HEK293 (cell line): ENCODE data around the gene STBD1.

Experiments used
- CTCF ChIA-PET: fragments of 350-600 bp; formaldehyde crosslinking; extraction: SDS; loops from one replicate; lab custom pipeline; 2021; ENCODE audit warnings: antibody characterized with exemption; lab: Yijun Ruan, JAX
- POLR2A ChIA-PET: fragments of 300-600 bp; formaldehyde crosslinking; extraction: SDS; loops from one replicate; lab custom pipeline; 2020; ENCODE audit warnings: antibody characterized with exemption, inconsistent platforms; lab: Yijun Ruan, JAX
- H3K27ac ChIP-seq: fragments of 200-500 bp; sonication (Bioruptor generic); 2 replicates; pipeline ENCODE4 v1.5.1; 2014; ENCODE audit warnings: low read depth, low read length, control low read depth, inconsistent platforms; ENCODE audit errors: extremely low read depth
- H3K36me3 ChIP-seq, 2 experiments: fragments of 200-500 bp in 1 of 2; sonication (Bioruptor generic) in 1 of 2; 1 replicate in 1 of 2; 2 replicates in 1 of 2; pipeline ENCODE4 v1.5.1; 2014 to 2017; ENCODE audit warnings: inconsistent platforms in 2 of 2, low read length in 2 of 2; ENCODE audit not compliant: control insufficient read depth in 2 of 2, insufficient read depth in 1 of 2
- H3K4me1 ChIP-seq: fragments of 200-500 bp; sonication (Bioruptor generic); 2 replicates; pipeline ENCODE4 v1.5.1; 2014; ENCODE audit warnings: mild to moderate bottlenecking, low read length, inconsistent platforms; ENCODE audit not compliant: control insufficient read depth, insufficient read depth
- H3K4me3 ChIP-seq: 2 replicates; pipeline ENCODE4 v1.5.1; 2011; ENCODE audit warnings: low read depth, mild to moderate bottlenecking, control low read depth, low read length, moderate library complexity
- H3K9me3 ChIP-seq: fragments of 200-500 bp; sonication (Bioruptor generic); 2 replicates; pipeline ENCODE4 v1.5.1; 2014; ENCODE audit warnings: low read depth, low read length, inconsistent platforms; ENCODE audit not compliant: control insufficient read depth, insufficient read depth
- CTCF ChIP-seq: fragments of 450-650 bp; formaldehyde crosslinking; IDR thresholded peaks from 2 replicates; pipeline ENCODE4 v1.5.1; 2016; ENCODE audit warnings: missing biosample characterization, missing genetic modification characterization
- ELK4 ChIP-seq: IDR thresholded peaks from 2 replicates; pipeline ENCODE4 v1.6.1; 2011; ENCODE audit warnings: mild to moderate bottlenecking, low read depth, low read length, borderline replicate concordance
- GLIS1 ChIP-seq: fragments of 450-650 bp; formaldehyde crosslinking; IDR thresholded peaks from 2 replicates; pipeline ENCODE4 v1.5.1; 2016; ENCODE audit warnings: missing biosample characterization, missing genetic modification characterization
- GLIS2 ChIP-seq: fragments of 450-650 bp; formaldehyde crosslinking; IDR thresholded peaks from 2 replicates; pipeline ENCODE4 v1.5.1; 2016; ENCODE audit warnings: missing biosample characterization, missing genetic modification characterization
- HOXD13 ChIP-seq: sonication (generic); formaldehyde crosslinking; IDR thresholded peaks from 2 replicates; pipeline ENCODE4 v1.8.0; 2022; ENCODE audit warnings: missing genetic modification reagents, borderline replicate concordance
- SCRT2 ChIP-seq: fragments of 450-650 bp; formaldehyde crosslinking; IDR thresholded peaks from 2 replicates; pipeline ENCODE4 v1.5.1; 2016; ENCODE audit warnings: missing biosample characterization, missing genetic modification characterization
- TCF7L2 ChIP-seq: IDR thresholded peaks from 2 replicates; pipeline ENCODE4 v1.6.1; 2011; ENCODE audit warnings: low read depth, mild to moderate bottlenecking, inconsistent platforms, low read length, moderate library complexity, borderline replicate concordance
- ZBTB17 ChIP-seq: fragments of 450-650 bp; formaldehyde crosslinking; IDR thresholded peaks from 2 replicates; pipeline ENCODE4 v1.5.1; 2016; ENCODE audit warnings: missing biosample characterization, missing genetic modification characterization
- ZBTB21 ChIP-seq: fragments of 450-650 bp; formaldehyde crosslinking; IDR thresholded peaks from 2 replicates; pipeline ENCODE4 v1.5.1; 2017; ENCODE audit warnings: missing biosample characterization, missing genetic modification characterization
- ZEB2 ChIP-seq: fragments of 450-650 bp; formaldehyde crosslinking; IDR thresholded peaks from 2 replicates; pipeline ENCODE4 v1.5.1; 2016; ENCODE audit warnings: missing biosample characterization, missing genetic modification characterization
- ZNF121 ChIP-seq: fragments of 450-650 bp; formaldehyde crosslinking; IDR thresholded peaks from 2 replicates; pipeline ENCODE4 v1.5.1; 2016; ENCODE audit warnings: missing biosample characterization, missing genetic modification characterization
- ZNF169 ChIP-seq: fragments of 450-650 bp; formaldehyde crosslinking; IDR thresholded peaks from 2 replicates; pipeline ENCODE4 v1.5.1; 2016; ENCODE audit warnings: missing biosample characterization, missing genetic modification characterization
- ZNF2 ChIP-seq: fragments of 450-650 bp; formaldehyde crosslinking; IDR thresholded peaks from 2 replicates; pipeline ENCODE4 v1.5.1; 2016; ENCODE audit warnings: missing biosample characterization, missing genetic modification characterization
- ZNF391 ChIP-seq: fragments of 450-650 bp; formaldehyde crosslinking; IDR thresholded peaks from 2 replicates; pipeline ENCODE4 v1.5.1; 2016; ENCODE audit warnings: low read depth, missing biosample characterization, missing genetic modification characterization, borderline replicate concordance
- ZNF433 ChIP-seq: fragments of 450-650 bp; formaldehyde crosslinking; IDR thresholded peaks from 2 replicates; pipeline ENCODE4 v1.5.1; 2016; ENCODE audit warnings: missing biosample characterization, missing genetic modification characterization, low read depth
- ZNF529 ChIP-seq: fragments of 450-650 bp; formaldehyde crosslinking; IDR thresholded peaks from 2 replicates; pipeline ENCODE4 v1.5.1; 2017; ENCODE audit warnings: missing genetic modification characterization, missing biosample characterization; ENCODE audit not compliant: insufficient replicate concordance
- ZNF544 ChIP-seq: fragments of 450-650 bp; formaldehyde crosslinking; IDR thresholded peaks from 2 replicates; pipeline ENCODE4 v1.5.0; 2017; ENCODE audit warnings: missing biosample characterization, missing genetic modification characterization
- ZNF555 ChIP-seq: fragments of 450-650 bp; formaldehyde crosslinking; conservative IDR thresholded peaks from 2 replicates; pipeline ENCODE4 v1.5.1; 2017; ENCODE audit warnings: missing biosample characterization, mild to moderate bottlenecking, missing genetic modification characterization, inconsistent platforms
- ZNF621 ChIP-seq: fragments of 450-650 bp; formaldehyde crosslinking; IDR thresholded peaks from 2 replicates; pipeline ENCODE4 v1.5.1; 2017; ENCODE audit warnings: missing biosample characterization, missing genetic modification characterization
- ZNF670 ChIP-seq: fragments of 450-650 bp; formaldehyde crosslinking; IDR thresholded peaks from 2 replicates; pipeline ENCODE4 v1.5.1; 2016; ENCODE audit warnings: missing biosample characterization, missing genetic modification characterization, low read depth
- ZNF707 ChIP-seq: fragments of 450-650 bp; formaldehyde crosslinking; IDR thresholded peaks from 2 replicates; pipeline ENCODE4 v1.5.1; 2016; ENCODE audit warnings: missing biosample characterization, missing genetic modification characterization
- ZNF76 ChIP-seq: fragments of 450-650 bp; formaldehyde crosslinking; IDR thresholded peaks from 2 replicates; pipeline ENCODE4; 2016; ENCODE audit warnings: low read depth, missing biosample characterization, missing genetic modification characterization, borderline replicate concordance
- ZNF830 ChIP-seq: fragments of 450-650 bp; IDR thresholded peaks from 2 replicates; pipeline ENCODE4 v1.5.0; 2018; ENCODE audit warnings: missing biosample characterization, missing genetic modification characterization, low read depth, mild to moderate bottlenecking, moderate library complexity
- ZSCAN16 ChIP-seq: fragments of 450-650 bp; formaldehyde crosslinking; IDR thresholded peaks from 2 replicates; pipeline ENCODE4 v1.5.1; 2016; ENCODE audit warnings: missing biosample characterization, missing genetic modification characterization
- TF ChIP-seq, protein P1 (sequence below): fragments of 450-650 bp; formaldehyde crosslinking; IDR thresholded peaks from 2 replicates; pipeline ENCODE4 v1.5.1; 2016; ENCODE audit warnings: missing biosample characterization, missing genetic modification characterization
- TF ChIP-seq, protein P2 (sequence below): fragments of 450-650 bp; formaldehyde crosslinking; IDR thresholded peaks from 2 replicates; pipeline ENCODE4 v1.5.1; 2016; ENCODE audit warnings: missing biosample characterization, missing genetic modification characterization, borderline replicate concordance
- TF ChIP-seq, protein P3 (sequence below): fragments of 450-650 bp; formaldehyde crosslinking; IDR thresholded peaks from 2 replicates; pipeline ENCODE4 v1.5.1; 2017; ENCODE audit warnings: missing biosample characterization, missing genetic modification characterization

STBD1 gene

GRCh38 chr4:76293772-76294171, 12.8 kb upstream of the STBD1 start:
- CTCF ChIA-PET, result interaction anchor here (1.0 kb wide), 1 partner anchor 84 kb away, joined by 3 read pairs; no protein-coding TSS in a partner anchor
- TF ChIP-seq, protein P1, sequence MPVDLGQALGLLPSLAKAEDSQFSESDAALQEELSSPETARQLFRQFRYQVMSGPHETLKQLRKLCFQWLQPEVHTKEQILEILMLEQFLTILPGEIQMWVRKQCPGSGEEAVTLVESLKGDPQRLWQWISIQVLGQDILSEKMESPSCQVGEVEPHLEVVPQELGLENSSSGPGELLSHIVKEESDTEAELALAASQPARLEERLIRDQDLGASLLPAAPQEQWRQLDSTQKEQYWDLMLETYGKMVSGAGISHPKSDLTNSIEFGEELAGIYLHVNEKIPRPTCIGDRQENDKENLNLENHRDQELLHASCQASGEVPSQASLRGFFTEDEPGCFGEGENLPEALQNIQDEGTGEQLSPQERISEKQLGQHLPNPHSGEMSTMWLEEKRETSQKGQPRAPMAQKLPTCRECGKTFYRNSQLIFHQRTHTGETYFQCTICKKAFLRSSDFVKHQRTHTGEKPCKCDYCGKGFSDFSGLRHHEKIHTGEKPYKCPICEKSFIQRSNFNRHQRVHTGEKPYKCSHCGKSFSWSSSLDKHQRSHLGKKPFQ (tag by site-specific recombination), result no peak
- TF ChIP-seq ELK4 (no peak), GLIS1 (tag by site-specific recombination) (no peak)
- TF ChIP-seq, all 188 proteins: peak for 0
- Histone ChIP-seq H3K9me3 (no peaks in the 10 kb centered on the region), H3K4me3 (no peak overlapping the region), H3K4me1 (no peaks in the 10 kb centered on the region), H3K27ac (no peak overlapping the region), H3K36me3 (no peaks in the 10 kb centered on the region)
- POLR2A ChIA-PET, result no interaction called here

DNA sequence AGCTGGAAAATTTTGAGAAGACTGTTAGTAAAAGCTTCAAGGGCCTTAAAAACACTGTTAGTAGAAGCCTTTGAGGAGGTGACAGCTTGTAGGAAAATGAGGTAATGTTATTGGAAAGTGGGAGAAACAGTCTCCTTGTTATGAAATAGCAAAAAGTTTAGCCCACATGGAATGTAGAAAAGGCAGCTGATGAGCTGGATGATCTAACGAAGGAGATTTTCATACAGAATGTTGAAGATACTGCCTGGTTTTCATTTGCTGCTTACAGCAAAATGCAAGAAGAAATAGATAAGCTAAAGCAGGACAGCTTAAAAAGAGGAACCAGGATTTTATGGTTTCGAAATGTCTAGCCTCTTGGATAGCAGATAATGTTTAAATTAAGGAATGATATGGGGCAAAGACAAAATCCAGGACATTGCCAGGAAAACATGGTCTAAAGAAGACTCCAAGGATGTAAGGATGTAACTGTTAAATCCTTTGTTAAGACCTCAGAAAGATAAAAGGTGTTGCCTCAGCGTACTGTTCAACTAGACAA, 10.2 kb upstream of the STBD1 start:
- ChIA-PET POLR2A (no interaction called here), CTCF (interaction anchor here (0.6 to 0.7 kb wide), 2 partner anchors 13 to 196 kb away, joined by 3 read pairs; no protein-coding TSS in a partner anchor)

DNA sequence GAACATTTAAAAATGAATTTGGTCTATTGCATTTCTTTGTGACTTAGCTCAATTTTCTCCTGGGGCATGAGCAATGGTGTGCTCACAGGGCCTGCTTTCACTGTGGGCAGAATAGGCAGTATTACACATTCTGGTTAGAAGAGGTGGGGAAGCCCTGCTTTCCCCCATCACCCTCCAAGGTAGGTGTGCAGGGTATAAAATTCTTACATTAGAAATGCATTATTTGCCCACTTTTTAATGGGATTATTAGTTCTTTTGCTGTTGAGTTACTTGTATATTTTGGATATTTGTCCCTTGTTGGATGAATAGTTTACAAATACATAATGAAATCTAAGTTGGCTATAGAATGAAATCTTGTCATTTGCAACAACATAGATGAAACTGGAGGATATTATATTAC, 8.3 kb upstream of the STBD1 start:
- Histone ChIP-seq H3K9me3 (no peaks in the 10 kb centered on the region), H3K36me3 (no peaks in the 10 kb centered on the region), H3K4me1 (no peaks in the 10 kb centered on the region), H3K27ac (no peak overlapping the region), H3K4me3 (no peak overlapping the region)
- ChIA-PET CTCF (no interaction called here), POLR2A (no interaction called here)
- TF ChIP-seq ZBTB21, result no peak
- TF ChIP-seq, protein P2, sequence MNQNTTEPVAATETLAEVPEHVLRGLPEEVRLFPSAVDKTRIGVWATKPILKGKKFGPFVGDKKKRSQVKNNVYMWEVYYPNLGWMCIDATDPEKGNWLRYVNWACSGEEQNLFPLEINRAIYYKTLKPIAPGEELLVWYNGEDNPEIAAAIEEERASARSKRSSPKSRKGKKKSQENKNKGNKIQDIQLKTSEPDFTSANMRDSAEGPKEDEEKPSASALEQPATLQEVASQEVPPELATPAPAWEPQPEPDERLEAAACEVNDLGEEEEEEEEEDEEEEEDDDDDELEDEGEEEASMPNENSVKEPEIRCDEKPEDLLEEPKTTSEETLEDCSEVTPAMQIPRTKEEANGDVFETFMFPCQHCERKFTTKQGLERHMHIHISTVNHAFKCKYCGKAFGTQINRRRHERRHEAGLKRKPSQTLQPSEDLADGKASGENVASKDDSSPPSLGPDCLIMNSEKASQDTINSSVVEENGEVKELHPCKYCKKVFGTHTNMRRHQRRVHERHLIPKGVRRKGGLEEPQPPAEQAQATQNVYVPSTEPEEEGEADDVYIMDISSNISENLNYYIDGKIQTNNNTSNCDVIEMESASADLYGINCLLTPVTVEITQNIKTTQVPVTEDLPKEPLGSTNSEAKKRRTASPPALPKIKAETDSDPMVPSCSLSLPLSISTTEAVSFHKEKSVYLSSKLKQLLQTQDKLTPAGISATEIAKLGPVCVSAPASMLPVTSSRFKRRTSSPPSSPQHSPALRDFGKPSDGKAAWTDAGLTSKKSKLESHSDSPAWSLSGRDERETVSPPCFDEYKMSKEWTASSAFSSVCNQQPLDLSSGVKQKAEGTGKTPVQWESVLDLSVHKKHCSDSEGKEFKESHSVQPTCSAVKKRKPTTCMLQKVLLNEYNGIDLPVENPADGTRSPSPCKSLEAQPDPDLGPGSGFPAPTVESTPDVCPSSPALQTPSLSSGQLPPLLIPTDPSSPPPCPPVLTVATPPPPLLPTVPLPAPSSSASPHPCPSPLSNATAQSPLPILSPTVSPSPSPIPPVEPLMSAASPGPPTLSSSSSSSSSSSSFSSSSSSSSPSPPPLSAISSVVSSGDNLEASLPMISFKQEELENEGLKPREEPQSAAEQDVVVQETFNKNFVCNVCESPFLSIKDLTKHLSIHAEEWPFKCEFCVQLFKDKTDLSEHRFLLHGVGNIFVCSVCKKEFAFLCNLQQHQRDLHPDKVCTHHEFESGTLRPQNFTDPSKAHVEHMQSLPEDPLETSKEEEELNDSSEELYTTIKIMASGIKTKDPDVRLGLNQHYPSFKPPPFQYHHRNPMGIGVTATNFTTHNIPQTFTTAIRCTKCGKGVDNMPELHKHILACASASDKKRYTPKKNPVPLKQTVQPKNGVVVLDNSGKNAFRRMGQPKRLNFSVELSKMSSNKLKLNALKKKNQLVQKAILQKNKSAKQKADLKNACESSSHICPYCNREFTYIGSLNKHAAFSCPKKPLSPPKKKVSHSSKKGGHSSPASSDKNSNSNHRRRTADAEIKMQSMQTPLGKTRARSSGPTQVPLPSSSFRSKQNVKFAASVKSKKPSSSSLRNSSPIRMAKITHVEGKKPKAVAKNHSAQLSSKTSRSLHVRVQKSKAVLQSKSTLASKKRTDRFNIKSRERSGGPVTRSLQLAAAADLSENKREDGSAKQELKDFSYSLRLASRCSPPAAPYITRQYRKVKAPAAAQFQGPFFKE (tag by site-specific recombination), result no peak
- TF ChIP-seq, protein P3, sequence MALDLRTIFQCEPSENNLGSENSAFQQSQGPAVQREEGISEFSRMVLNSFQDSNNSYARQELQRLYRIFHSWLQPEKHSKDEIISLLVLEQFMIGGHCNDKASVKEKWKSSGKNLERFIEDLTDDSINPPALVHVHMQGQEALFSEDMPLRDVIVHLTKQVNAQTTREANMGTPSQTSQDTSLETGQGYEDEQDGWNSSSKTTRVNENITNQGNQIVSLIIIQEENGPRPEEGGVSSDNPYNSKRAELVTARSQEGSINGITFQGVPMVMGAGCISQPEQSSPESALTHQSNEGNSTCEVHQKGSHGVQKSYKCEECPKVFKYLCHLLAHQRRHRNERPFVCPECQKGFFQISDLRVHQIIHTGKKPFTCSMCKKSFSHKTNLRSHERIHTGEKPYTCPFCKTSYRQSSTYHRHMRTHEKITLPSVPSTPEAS (tag by site-specific recombination), result no peak
- TF ChIP-seq CTCF, result no peak
- TF ChIP-seq TCF7L2, result no peak
- TF ChIP-seq ZNF433 (tag by site-specific recombination), result no peak
- TF ChIP-seq ZEB2 (tag by site-specific recombination), result no peak
- TF ChIP-seq ZNF529, result no peak
- no peak for TF ChIP-seq ZNF391 (tag by site-specific recombination)
- no peak for TF ChIP-seq ZNF707
- no peak for TF ChIP-seq ZNF621
- no peak for TF ChIP-seq GLIS2 (tag by site-specific recombination)
- TF ChIP-seq ZNF169 (tag by site-specific recombination), result no peak

More for the DNA sequence above, 10.2 kb upstream of the STBD1 start:
- Histone ChIP-seq H3K9me3 (no peaks in the 10 kb centered on the region), H3K4me3 (no peak overlapping the region), H3K36me3 (no peaks in the 10 kb centered on the region), H3K4me1 (no peaks in the 10 kb centered on the region), H3K27ac (no peak overlapping the region)
- TF ChIP-seq ZNF121 (tag by site-specific recombination) (no peak), ZNF2 (tag by site-specific recombination) (no peak), ZNF830 (tag by site-specific recombination) (no peak), SCRT2 (tag by site-specific recombination) (no peak), ZSCAN16 (tag by site-specific recombination) (no peak), ZBTB17 (no peak), ZNF670 (tag by site-specific recombination) (no peak), ZNF555 (tag by site-specific recombination) (no peak), HOXD13 (CRISPR knock-in tag) (no peak), ZNF433 (tag by site-specific recombination) (no peak), ZNF76 (tag by site-specific recombination) (no peak), ZNF544 (no peak)
